Fibroblast of skin of right biceps (primary cell): Measurements from ENCODE around the gene VHLL.
A peak's percentile ranks its signal among the peaks of the same experiment; 100 is the strongest.
"Not testable (repeated sequence)": the region's sequence is repeated elsewhere in the genome, so short reads cannot be mapped to it uniquely, and the experiment has no call there.

Source experiments
- DNase-seq: peaks from one replicate; pipeline ENCODE4 v3.0.0-alpha.2; 2013

The VHLL gene

GRCh38 chr1:156298852-156299357 lies at the start of gene VHLL:
Gene VHLL (minus strand): TSS chr1:156299307. CDS start chr1:156299189, 118 bp downstream.
- DNase-seq = no peak

GRCh38 chr1:156347331-156347730 lies 48.2 kb upstream of the VHLL start:
- DNase-seq = peak; percentile 82

- DNase-seq = peak; percentile 68
Observed at GRCh38 chr1:156346636-156347035, 47.5 kb upstream of the VHLL start.

GRCh38 chr1:156346035-156346434 lies 46.9 kb upstream of the VHLL start:
- not testable (repeated sequence) for DNase-seq

- DNase-seq = no peak
Observed at GRCh38 chr1:156344409-156344808, 45.3 kb upstream of the VHLL start.

- peak; percentile 17 for DNase-seq
Observed at GRCh38 chr1:156342166-156342955, 43.3 kb upstream of the VHLL start.

- DNase-seq = peak; percentile 100
Observed at GRCh38 chr1:156338180-156338976, 39.3 kb upstream of the VHLL start, which contains the start of the genes CCT3 and TSACC. Gene CCT3 (minus strand): TSS chr1:156338292. CDS start chr1:156338184, 108 bp downstream. Gene TSACC (plus strand): TSS chr1:156338526. CDS start chr1:156339758, 1,232 bp downstream.

- no peak for DNase-seq
Observed at GRCh38 chr1:156337888-156338179, 38.7 kb upstream of the VHLL start.

- DNase-seq = no peak
Observed at GRCh38 chr1:156337052-156337887, 38.2 kb upstream of the VHLL start.

- no peak for DNase-seq
Observed at GRCh38 chr1:156336242-156336641, 37.1 kb upstream of the VHLL start.

GRCh38 chr1:156323179-156323578 lies 24.1 kb upstream of the VHLL start:
- DNase-seq = peak; percentile 25

GRCh38 chr1:156320560-156320959 lies 21.5 kb upstream of the VHLL start:
- DNase-seq = no peak

- peak; percentile 19 for DNase-seq
Observed at GRCh38 chr1:156319664-156320063, 20.6 kb upstream of the VHLL start.

GRCh38 chr1:156316909-156317308 lies 17.8 kb upstream of the VHLL start:
- no peak for DNase-seq

- DNase-seq = no peak
Observed at GRCh38 chr1:156310962-156311361, 11.9 kb upstream of the VHLL start.

GRCh38 chr1:156308078-156308477 lies 9.0 kb upstream of the VHLL start:
- DNase-seq = no peak

GRCh38 chr1:156305215-156305614 lies 6.1 kb upstream of the VHLL start:
- no peak for DNase-seq

- no peak for DNase-seq
Observed at GRCh38 chr1:156303241-156303640, 4.1 kb upstream of the VHLL start.

- peak; percentile 68 for DNase-seq
Observed at GRCh38 chr1:156295391-156295947, 3.6 kb downstream of the VHLL start, which contains the start of gene GLMP. Gene GLMP (minus strand): TSS chr1:156295679. CDS start chr1:156295645, 34 bp downstream.

GRCh38 chr1:156293895-156294294 lies 5.2 kb downstream of the VHLL start:
- DNase-seq = no peak

GRCh38 chr1:156293098-156293434 lies 6.0 kb downstream of the VHLL start:
- DNase-seq = no peak

- peak; percentile 74 for DNase-seq
Observed at GRCh38 chr1:156291226-156292061, 7.7 kb downstream of the VHLL start.
